ENCODE data around the gene ZNF576.
A peak's percentile ranks its signal among the peaks of the same experiment; 100 is the strongest.

Gene ZNF576

GRCh38 chr19:43619262-43620060, 23.1 kb downstream of the ZNF576 start, which contains the start of gene ZNF428:
ZNF428 (minus strand) TSS chr19:43619629; CDS start chr19:43614304, 5,325 bp downstream.
- Histone ChIP-seq H3K27me3 (ENCODE audit: insufficient read depth, low read length) (no peaks in the 10 kb centered on the region), H3K27ac (ENCODE audit: low read depth, low read length) (peak within 1 kb of the TSS; percentile 95), H3K36me3 (ENCODE audit: insufficient read depth, low read length) (no peaks in the 10 kb centered on the region; the same call in 1 of the 2 replicates), H3K4me3 (ENCODE audit: low read length) (peak within 1 kb of the TSS; percentile 76), H3K4me1 (ENCODE audit: insufficient read depth, low read length) (peaks cover 5% of the 10 kb centered on the region; the same call in 1 of the 2 replicates), H3K9ac (ENCODE audit: low read depth, low read length) (peak within 1 kb of the TSS; percentile 91), H3K9me3 (ENCODE audit: insufficient read depth, low read depth, low read length) (no peaks in the 10 kb centered on the region)
- under 1% methylated on average over 81 of the region's 81 CpGs for WGBS

- H3K4me1 ChIP-seq (ENCODE audit: insufficient read depth, low read length) = peaks cover 8% of the 10 kb centered on the region
- no peaks in the 10 kb centered on the region; the same call in 1 of the 2 replicates for H3K36me3 ChIP-seq (ENCODE audit: insufficient read depth, low read length)
- peak overlapping the region; percentile 95 for H3K27ac ChIP-seq (ENCODE audit: low read depth, low read length)
- H3K27me3 ChIP-seq (ENCODE audit: insufficient read depth, low read length) = no peaks in the 10 kb centered on the region
- H3K9me3 ChIP-seq (ENCODE audit: insufficient read depth, low read depth, low read length) = no peaks in the 10 kb centered on the region
- WGBS = 53% methylated on average over 23 of the region's 23 CpGs
- H3K4me3 ChIP-seq (ENCODE audit: low read length) = peak overlapping the region; percentile 76
- H3K9ac ChIP-seq (ENCODE audit: low read depth, low read length) = peak overlapping the region; percentile 91; the same call in 1 of the 2 replicates
These were observed 23.9 kb downstream of the ZNF576 start for GRCh38 chr19:43620061-43621001.

GRCh38 chr19:43622070-43622469, 25.7 kb downstream of the ZNF576 start:
- peaks cover 8% of the 10 kb centered on the region for H3K4me1 ChIP-seq (ENCODE audit: insufficient read depth, low read length)
- WGBS = 78% methylated on average over 3 of the region's 4 CpGs
- H3K9me3 ChIP-seq (ENCODE audit: insufficient read depth, low read depth, low read length) = no peaks in the 10 kb centered on the region
- no peak overlapping the region for H3K27ac ChIP-seq (ENCODE audit: low read depth, low read length)
- H3K4me3 ChIP-seq (ENCODE audit: low read length) = no peak overlapping the region
- H3K27me3 ChIP-seq (ENCODE audit: insufficient read depth, low read length) = no peaks in the 10 kb centered on the region; the same call in 1 of the 2 replicates
- H3K36me3 ChIP-seq (ENCODE audit: insufficient read depth, low read length) = peaks cover 2% of the 10 kb centered on the region; the same call in 1 of the 2 replicates
- no peak overlapping the region for H3K9ac ChIP-seq (ENCODE audit: low read depth, low read length)

GRCh38 chr19:43622956-43623355, 26.6 kb downstream of the ZNF576 start:
- Histone ChIP-seq H3K4me3 (ENCODE audit: low read length) (no peak overlapping the region), H3K9me3 (ENCODE audit: insufficient read depth, low read depth, low read length) (no peaks in the 10 kb centered on the region), H3K4me1 (ENCODE audit: insufficient read depth, low read length) (peaks cover 8% of the 10 kb centered on the region), H3K27me3 (ENCODE audit: insufficient read depth, low read length) (no peaks in the 10 kb centered on the region; the same call in 1 of the 2 replicates), H3K27ac (ENCODE audit: low read depth, low read length) (no peak overlapping the region), H3K9ac (ENCODE audit: low read depth, low read length) (no peak overlapping the region), H3K36me3 (ENCODE audit: insufficient read depth, low read length) (peaks cover 2% of the 10 kb centered on the region; the same call in 1 of the 2 replicates)
- WGBS = 86% methylated on average over 1 of the region's 1 CpG

- Histone ChIP-seq H3K9me3 (ENCODE audit: insufficient read depth, low read depth, low read length) (no peaks in the 10 kb centered on the region), H3K4me3 (ENCODE audit: low read length) (no peak overlapping the region), H3K27me3 (ENCODE audit: insufficient read depth, low read length) (no peaks in the 10 kb centered on the region; the same call in 1 of the 2 replicates), H3K27ac (ENCODE audit: low read depth, low read length) (no peak overlapping the region; the same call in 1 of the 2 replicates), H3K36me3 (ENCODE audit: insufficient read depth, low read length) (peaks cover 2% of the 10 kb centered on the region; the same call in 1 of the 2 replicates), H3K9ac (ENCODE audit: low read depth, low read length) (no peak overlapping the region), H3K4me1 (ENCODE audit: insufficient read depth, low read length) (peaks cover 8% of the 10 kb centered on the region)
- 92% methylated on average over 35 of the region's 35 CpGs for WGBS
These were observed 27.7 kb downstream of the ZNF576 start for GRCh38 chr19:43623889-43624670.

- Histone ChIP-seq H3K27me3 (ENCODE audit: insufficient read depth, low read length) (no peaks in the 10 kb centered on the region; the same call in 1 of the 2 replicates), H3K27ac (ENCODE audit: low read depth, low read length) (no peak overlapping the region; the same call in 1 of the 2 replicates), H3K9me3 (ENCODE audit: insufficient read depth, low read depth, low read length) (no peaks in the 10 kb centered on the region), H3K36me3 (ENCODE audit: insufficient read depth, low read length) (peaks cover 2% of the 10 kb centered on the region; the same call in 1 of the 2 replicates), H3K4me3 (ENCODE audit: low read length) (no peak overlapping the region), H3K4me1 (ENCODE audit: insufficient read depth, low read length) (peaks cover 8% of the 10 kb centered on the region), H3K9ac (ENCODE audit: low read depth, low read length) (no peak overlapping the region)
- WGBS = 23% methylated on average over 30 of the region's 30 CpGs
These were observed 28.5 kb downstream of the ZNF576 start for GRCh38 chr19:43624933-43625332.

- 84% methylated on average over 30 of the region's 32 CpGs for WGBS
These were observed 29.7 kb downstream of the ZNF576 start for GRCh38 chr19:43625918-43626579.

GRCh38 chr19:43626838-43627237, 30.4 kb downstream of the ZNF576 start:
- H3K27ac ChIP-seq (ENCODE audit: low read depth, low read length) = no peak overlapping the region
- peaks cover 3% of the 10 kb centered on the region for H3K4me1 ChIP-seq (ENCODE audit: insufficient read depth, low read length)
- no peaks in the 10 kb centered on the region; the same call in 1 of the 2 replicates for H3K27me3 ChIP-seq (ENCODE audit: insufficient read depth, low read length)
- 85% methylated on average over 17 of the region's 17 CpGs for WGBS
- peaks cover 2% of the 10 kb centered on the region; the same call in 1 of the 2 replicates for H3K36me3 ChIP-seq (ENCODE audit: insufficient read depth, low read length)
- no peak overlapping the region for H3K4me3 ChIP-seq (ENCODE audit: low read length)
- no peak overlapping the region for H3K9ac ChIP-seq (ENCODE audit: low read depth, low read length)
- no peaks in the 10 kb centered on the region for H3K9me3 ChIP-seq (ENCODE audit: insufficient read depth, low read depth, low read length)

More at GRCh38 chr19:43625918-43626579, 29.7 kb downstream of the ZNF576 start:
- H3K36me3 ChIP-seq (ENCODE audit: insufficient read depth, low read length) = peaks cover 2% of the 10 kb centered on the region; the same call in 1 of the 2 replicates
- no peak overlapping the region for H3K4me3 ChIP-seq (ENCODE audit: low read length)
- H3K9me3 ChIP-seq (ENCODE audit: insufficient read depth, low read depth, low read length) = no peaks in the 10 kb centered on the region
- no peak overlapping the region for H3K9ac ChIP-seq (ENCODE audit: low read depth, low read length)
- H3K4me1 ChIP-seq (ENCODE audit: insufficient read depth, low read length) = peaks cover 3% of the 10 kb centered on the region
- no peaks in the 10 kb centered on the region; the same call in 1 of the 2 replicates for H3K27me3 ChIP-seq (ENCODE audit: insufficient read depth, low read length)
- H3K27ac ChIP-seq (ENCODE audit: low read depth, low read length) = no peak overlapping the region

GRCh38 chr19:43628646-43629326, 32.4 kb downstream of the ZNF576 start:
- H3K36me3 ChIP-seq (ENCODE audit: insufficient read depth, low read length) = peaks cover 2% of the 10 kb centered on the region; the same call in 1 of the 2 replicates
- no peak overlapping the region for H3K9ac ChIP-seq (ENCODE audit: low read depth, low read length)
- H3K9me3 ChIP-seq (ENCODE audit: insufficient read depth, low read depth, low read length) = no peaks in the 10 kb centered on the region
- no peaks in the 10 kb centered on the region; the same call in 1 of the 2 replicates for H3K27me3 ChIP-seq (ENCODE audit: insufficient read depth, low read length)
- no peak overlapping the region for H3K27ac ChIP-seq (ENCODE audit: low read depth, low read length)
- WGBS = 92% methylated on average over 3 of the region's 3 CpGs
- H3K4me3 ChIP-seq (ENCODE audit: low read length) = no peak overlapping the region
- peaks cover 3% of the 10 kb centered on the region for H3K4me1 ChIP-seq (ENCODE audit: insufficient read depth, low read length)

All from HUES64 (cell line).